Fibroblast of skin of right quadriceps (primary cell): ENCODE measurements around the gene CXCL1.
"Not testable (repeated sequence)": the region's sequence is repeated elsewhere in the genome, so short reads cannot be mapped to it uniquely, and the experiment has no call there.

Source experiments
- DNase-seq: peaks from one replicate; pipeline ENCODE4 v3.0.0-alpha.2; 2013

Gene CXCL1

DNA sequence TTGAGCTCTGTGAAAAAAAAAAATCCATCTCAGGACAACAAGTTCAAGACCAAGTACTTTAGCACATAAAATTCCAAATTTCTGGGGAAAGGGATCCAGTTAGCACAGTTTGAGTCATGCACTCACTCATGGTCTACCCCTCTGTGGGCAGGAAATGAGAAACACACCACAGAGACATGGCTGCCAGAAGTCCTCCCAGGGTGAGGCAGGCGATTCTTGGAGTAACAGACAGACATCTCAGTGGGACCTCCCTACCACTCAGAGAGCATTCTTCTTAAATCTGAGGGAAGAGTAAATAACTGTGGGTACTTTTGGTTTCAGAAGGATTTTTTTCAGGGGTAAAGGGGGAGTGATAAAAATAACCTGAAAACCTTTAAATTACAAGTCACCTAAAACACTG lies 14.1 kb downstream of the CXCL1 start:
- DNase-seq, result peak; percentile 91

DNA sequence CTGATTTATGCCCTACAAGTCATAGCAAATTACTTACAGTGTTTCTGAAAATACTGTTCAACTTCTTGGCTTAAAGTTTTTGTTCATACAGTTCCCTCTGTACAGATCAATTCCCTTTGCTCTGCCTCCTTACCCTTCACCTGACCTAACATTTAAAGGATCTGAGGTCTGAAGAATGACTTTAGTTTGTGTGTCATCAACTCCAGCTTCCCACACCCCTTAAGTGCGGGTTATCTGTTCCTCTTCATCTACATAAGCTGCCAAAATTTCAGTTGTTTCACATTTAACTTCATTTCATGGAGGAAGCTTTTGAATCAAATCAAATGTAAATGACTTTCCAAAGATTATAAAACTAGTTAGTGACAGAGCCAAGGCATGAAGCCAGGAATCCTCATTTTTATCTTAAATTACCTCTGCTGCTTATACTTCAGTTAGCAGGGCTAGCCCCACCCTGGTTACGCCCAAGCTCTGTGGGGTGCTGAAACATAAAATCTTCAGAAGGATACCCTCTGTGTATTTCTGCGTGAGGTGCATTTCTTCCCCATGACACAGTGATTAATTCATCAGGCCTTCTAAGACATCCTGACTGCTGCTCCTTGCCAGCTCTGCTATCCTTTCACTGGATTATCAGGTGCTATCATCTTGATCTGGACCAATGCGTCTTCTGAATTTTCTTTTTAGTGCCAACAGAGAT lies 16.5 kb downstream of the CXCL1 start:
- peak; percentile 49 for DNase-seq

DNA sequence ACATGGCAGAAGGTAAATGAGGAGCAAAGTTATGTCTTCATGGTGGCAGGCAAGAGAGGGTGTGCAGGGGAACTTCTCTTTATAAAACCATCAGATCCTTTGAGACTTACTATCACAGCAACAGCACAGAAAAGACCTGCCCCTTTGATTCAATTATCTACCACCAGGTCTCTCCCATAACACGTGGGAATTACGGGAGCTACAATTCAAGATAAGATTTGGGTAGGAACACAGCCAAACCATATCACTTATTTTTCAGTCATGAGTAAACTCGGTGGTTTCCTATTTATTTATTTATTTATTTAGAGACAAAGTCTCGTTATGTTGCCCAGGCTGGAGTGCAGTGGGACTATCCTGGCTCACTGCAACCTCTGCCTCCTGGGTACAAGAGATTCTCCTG lies 22.1 kb downstream of the CXCL1 start:
- DNase-seq, result no peak

DNA sequence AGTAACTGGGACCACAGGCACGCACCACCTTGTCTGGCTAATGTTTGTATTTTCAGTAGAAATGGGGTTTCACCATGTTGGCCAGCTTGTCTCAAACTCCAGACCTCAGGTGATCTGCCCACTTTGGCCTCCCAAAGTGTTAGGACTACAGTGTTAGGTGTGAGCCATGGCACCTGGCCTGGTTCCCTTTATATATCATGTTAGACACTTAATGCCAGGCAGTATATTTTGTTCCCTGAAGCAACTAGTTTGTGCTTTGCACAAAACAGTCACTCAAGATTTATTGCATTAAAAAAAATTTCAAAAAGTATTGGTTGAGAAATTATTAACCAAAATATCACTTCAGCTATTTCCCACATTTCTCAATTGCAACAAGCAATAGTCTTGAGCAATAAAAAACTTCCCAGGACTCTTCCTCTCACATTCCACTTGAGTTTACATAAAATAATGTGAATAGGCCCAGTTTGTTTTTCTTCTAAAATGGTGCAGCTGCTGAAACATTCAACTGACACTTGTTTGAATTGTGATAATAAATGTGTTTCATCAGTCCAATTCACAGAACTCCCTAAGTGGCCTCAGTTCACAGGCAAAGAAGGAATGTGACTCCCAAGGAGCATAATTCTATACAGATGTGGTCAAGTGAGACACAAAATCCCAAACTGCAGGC lies 22.7 kb downstream of the CXCL1 start:
- peak; percentile 97 for DNase-seq

DNA sequence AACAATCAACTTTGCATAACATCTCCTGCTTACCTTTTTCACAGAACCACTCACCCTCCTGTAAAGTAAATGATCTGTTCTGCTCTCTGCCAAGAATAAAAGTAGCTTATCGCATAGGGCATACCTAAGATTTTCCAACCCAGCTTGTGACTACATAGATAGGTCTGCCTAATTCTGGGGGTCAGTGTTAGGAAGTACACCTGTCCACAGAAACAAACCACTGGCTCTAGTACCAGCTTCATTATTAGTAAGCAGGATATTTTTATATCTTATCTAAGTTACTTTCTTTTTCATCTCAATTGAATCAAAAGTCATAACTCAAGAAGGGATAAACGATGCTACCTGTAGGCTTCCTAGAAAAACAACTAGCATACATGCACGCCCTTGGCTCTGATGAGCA lies 23.8 kb downstream of the CXCL1 start:
- DNase-seq, result no peak

GRCh38 chr4:73894001-73894400 lies 24.8 kb downstream of the CXCL1 start:
- no peak for DNase-seq

GRCh38 chr4:73895201-73896175 lies 26.3 kb downstream of the CXCL1 start:
- DNase-seq, result peak; percentile 63

- DNase-seq, result no peak
Measured at GRCh38 chr4:73896416-73896815, 27.2 kb downstream of the CXCL1 start.

- peak; percentile 97 for DNase-seq
Measured at GRCh38 chr4:73897380-73898136, 28.4 kb downstream of the CXCL1 start.

DNA sequence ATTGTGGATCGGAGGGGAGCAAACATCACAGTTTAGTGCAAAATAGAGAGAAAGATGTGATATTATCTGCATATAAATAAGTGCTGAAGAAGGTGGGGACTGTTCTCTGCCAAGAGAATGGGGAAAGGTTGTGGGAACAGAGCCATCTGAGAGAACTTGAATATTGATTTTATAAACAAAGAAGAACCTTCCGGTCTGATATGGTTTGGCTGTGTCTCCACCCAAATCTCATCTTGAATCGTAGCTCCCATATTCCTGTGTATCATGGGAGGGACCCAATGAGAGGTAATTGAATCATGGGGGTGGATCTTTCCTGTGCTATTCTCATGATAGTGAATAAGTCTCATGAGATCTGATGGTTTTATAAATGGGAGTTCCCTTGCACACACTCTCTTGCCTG lies 30.1 kb downstream of the CXCL1 start:
- not testable (repeated sequence) for DNase-seq

GRCh38 chr4:73901031-73901430 lies 31.8 kb downstream of the CXCL1 start:
- DNase-seq, result peak; percentile 91

DNA sequence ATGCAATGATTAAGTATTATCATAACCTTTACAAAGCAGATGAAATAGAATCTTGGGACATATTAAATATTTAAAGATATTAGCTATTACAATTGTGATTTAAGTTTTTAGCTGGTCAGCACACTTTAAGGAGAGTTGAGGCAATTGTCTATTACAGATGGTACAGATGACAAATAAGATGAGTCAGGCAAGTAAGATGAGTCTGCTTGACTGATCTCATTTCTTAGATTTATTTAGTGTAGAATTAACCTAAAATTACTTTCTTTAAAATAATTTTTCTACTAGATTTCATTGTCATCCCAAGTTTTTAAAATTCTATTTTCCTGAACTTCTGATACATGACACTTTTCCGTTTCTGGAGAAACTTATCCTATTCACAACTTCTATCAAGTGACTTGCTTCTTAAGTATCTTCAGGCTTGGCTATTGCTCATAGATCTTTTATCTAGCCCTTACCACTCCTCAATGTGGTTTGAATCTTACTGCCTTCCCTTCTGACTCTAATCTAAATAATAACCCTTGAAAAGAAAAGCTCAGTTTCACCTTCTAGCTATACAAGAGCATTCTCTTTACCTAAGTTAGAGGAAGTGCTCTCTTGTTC lies 32.9 kb downstream of the CXCL1 start:
- peak; percentile 67 for DNase-seq

DNA sequence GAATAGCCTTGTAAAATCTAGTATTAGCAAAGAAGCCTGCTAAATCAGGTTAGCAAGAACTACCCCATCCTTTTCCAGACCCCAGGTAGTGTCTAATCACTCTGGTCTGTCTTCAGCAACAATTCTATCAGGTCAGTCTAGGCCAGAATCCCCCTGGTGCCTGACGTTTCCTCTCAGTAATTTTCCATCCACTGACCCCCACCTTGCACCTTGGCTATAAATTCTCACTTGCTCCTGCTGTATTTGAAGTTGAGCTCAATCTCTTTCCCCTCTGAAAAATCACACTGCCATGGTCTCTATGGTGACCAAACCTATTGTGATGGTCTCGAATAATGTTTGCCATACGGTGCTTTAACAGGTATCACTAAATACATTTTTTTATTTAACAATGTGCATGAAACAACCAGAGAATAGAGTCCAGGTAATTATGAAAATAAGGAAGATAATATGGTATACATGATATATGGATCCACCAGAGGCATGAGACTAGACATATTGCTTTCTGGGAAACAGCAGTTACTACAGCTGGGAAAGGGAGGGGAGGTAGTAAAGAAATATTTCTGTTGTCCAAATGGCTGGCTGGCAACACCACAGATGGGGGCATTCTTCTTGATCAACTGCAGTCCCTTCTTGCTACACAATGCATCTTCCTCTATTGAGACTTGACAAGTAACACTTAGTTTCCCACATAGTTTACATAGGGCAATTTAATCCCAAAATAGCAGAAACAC lies 33.8 kb downstream of the CXCL1 start:
- no peak for DNase-seq

GRCh38 chr4:73904491-73904890 lies 35.3 kb downstream of the CXCL1 start:
- peak; percentile 90 for DNase-seq

DNA sequence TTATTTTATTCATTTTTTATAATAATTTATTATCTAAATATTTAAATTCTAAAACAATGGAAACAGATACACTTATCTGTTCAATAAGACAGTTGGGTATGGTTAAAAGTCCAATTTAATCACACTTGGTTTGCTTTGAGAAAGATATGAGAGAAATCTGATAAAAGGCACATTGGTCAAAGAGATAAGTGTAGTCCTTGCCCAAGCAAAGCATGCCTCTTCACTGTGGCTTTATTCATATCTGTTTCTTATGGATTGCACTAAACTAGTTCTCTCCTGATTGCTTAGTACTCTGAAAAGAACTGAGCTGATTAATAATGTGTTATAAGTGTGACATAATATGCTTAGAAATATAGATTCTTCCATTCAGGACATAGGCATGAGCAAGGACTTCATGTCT lies 39.8 kb downstream of the CXCL1 start:
- no peak for DNase-seq

GRCh38 chr4:73911746-73912145 lies 42.6 kb downstream of the CXCL1 start:
- DNase-seq, result peak; percentile 50

GRCh38 chr4:73912191-73912590 lies 43.0 kb downstream of the CXCL1 start:
- peak; percentile 26 for DNase-seq

DNA sequence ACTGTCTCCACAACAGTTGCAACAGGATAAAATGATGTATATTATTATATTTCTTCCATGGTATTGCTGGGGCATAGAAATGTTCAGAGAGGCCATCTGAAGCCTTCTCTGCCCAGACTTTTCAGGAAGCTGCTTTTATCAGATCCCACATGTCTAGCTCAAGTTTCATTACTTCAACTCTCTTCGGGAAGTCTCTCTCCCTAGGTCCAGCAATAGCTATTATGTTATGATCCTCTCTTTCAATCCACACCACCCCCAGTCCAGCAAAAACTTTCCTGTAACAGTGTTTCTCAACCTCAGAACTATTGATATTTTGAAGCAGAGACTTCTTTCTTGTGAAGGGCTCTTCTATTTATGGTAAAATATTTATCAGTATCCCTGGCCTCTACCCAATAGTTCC lies 44.9 kb downstream of the CXCL1 start:
- DNase-seq, result no peak

DNA sequence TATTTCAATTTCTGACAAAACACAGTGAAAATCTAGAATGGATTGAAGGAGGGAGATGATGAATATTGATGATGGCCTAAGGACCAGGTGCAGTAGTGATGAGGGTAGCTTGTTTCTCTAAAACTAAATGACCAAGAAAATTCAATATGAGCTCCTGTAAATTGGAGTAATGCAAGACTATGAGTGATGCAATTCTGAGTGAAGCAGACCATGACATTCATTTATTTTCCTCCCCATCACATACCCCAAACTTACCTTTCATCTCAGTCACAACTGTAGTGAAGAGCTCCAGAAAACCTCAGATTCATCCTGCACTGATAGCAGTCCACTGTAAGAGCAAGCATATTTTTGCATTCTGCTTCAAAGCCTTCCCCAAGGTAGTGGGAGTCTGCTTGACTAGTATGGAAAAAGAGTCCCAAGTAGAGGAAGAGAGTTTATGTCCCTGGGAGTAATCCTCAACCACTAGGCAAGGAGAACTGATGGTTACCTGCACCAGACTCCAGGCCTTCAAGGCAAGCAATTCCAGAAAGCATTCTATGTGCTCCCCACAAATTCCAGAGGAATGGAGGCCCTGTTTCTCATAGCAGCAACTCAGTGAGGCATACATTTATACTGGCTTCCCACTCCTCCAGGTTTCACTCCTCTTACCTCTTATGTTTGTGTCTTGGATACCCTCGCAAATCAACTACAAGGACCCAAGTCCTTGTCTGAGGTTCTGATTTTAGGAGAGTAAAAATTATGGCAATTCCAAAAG lies 47.2 kb downstream of the CXCL1 start:
- no peak for DNase-seq

- DNase-seq, result peak; percentile 97
Measured at GRCh38 chr4:73917081-73917501, 47.9 kb downstream of the CXCL1 start.

DNA sequence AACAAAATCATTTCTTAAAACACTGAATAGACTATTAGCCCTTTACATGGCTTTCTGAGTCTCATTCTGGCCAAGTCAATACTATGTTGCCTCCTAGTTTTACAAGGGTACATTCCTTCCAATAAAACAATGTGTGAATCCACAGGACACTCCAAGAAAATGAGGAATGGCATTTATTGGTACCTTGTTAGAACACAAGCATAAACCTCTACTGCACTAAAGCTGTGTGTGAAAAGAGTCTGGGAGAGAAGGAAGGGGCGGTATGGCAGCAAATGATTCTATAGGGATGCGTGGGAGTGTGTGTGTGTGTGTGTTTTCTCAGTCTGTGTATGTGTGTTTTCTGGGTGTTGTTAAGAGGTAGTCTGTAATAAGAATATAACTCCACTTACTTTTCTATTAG lies 48.9 kb downstream of the CXCL1 start:
- DNase-seq, result no peak
